GM21619 (cell line): ENCODE measurements around the gene FSTL3.
"Not testable (repeated sequence)": the region's sequence is repeated elsewhere in the genome, so short reads cannot be mapped to it uniquely, and the experiment has no call there.

ENCODE experiments used
- ATAC-seq: cut with Tn5 transposase; IDR thresholded peaks from one replicate; pipeline ENCODE4 v1.9.1; 2021; ENCODE audit not compliant: unreplicated experiment

FSTL3 gene

DNA sequence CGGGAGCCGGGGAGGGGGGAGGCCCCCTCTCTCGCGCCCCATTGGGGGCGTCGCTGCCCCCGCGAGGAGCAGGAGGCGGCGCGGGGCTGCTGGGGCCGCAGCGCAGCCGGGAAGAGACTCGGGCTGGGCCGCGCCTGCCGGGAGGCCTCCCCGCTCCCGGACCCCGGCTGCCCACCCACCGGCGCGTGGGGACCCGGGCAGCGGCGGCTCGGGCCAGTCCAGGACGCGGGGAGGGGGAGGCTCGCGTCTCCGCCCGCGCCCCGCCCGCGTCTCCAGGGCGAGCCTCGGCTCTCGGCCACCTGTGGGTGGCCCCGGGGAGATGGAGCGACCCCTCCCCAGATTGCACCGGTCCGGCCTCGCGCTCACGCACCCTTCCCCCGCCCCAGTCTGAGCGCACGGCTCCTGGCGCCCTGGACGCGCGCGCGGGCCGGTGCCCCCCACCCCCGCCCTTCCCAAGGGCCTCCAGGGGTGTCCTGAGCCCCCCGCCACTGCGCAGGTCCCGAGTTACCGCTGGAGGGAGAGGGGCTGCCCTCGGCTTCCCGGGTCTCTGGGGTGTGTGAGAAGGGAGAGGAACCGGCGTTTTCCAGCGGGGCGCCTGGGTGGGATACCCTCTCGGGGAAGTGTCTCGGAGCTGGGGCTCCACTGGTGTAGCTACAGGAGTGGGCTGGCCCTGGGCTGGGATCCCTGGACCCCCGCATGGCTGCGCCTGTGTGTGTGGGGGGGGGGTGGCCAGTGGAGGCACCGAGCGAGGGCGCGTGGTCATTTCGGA, 33.2 kb downstream of the FSTL3 start:
- ATAC-seq: no peak

DNA sequence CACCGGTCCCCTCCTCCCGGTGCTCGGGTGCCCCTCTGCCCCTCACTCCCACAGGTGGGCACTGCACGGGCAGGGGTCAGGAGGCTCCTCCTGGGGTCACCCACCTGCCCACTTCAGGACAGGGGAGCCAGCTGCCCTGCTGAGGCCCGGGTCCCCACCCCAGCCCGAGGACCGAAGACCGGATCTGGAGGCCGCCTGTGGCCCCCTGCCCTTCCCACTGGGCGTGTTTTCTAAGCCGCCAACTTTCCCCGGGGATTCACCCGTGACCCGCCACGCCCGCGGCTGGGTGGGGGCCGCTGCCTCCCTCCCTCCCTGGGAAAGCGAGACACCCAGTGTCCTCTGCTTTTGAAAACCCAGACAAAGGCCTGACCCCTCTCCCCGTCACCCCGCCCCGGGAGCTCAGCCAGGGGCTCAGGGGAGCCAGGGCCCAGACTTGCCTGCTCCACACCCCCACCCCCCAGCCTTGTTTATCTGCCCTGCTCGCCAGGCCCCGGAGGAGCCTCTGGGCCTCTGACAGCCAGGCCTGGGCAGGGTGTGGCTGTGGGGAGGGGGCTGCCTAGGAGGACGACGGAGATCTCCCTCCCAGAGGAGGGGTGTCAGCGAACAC, 33.9 kb downstream of the FSTL3 start:
- no peak for ATAC-seq

DNA sequence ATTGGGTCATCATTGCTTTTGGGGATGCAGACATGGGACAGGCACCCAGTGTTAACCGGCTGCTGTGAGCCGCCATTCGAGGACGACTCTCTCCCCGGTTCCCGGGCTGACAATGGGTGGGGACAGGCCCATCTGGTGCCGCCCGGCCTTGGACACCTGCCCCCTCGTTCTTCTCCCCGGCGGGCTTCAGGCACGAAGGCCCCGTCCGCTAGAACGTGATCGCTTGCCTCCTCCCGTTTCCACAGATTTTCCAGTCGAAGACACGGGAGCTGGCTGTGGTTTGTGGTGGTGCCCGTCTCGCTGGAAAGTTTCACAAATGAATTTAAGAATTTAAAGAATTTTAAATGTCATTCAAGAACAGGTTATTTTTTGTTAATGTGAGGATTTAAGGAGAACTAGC, 34.6 kb downstream of the FSTL3 start:
- no peak for ATAC-seq

- no peak for ATAC-seq
These were observed 35.1 kb downstream of the FSTL3 start for GRCh38 chr19:711254-711653.

- ATAC-seq: no peak
These were observed 39.2 kb downstream of the FSTL3 start for GRCh38 chr19:715347-715746.

DNA sequence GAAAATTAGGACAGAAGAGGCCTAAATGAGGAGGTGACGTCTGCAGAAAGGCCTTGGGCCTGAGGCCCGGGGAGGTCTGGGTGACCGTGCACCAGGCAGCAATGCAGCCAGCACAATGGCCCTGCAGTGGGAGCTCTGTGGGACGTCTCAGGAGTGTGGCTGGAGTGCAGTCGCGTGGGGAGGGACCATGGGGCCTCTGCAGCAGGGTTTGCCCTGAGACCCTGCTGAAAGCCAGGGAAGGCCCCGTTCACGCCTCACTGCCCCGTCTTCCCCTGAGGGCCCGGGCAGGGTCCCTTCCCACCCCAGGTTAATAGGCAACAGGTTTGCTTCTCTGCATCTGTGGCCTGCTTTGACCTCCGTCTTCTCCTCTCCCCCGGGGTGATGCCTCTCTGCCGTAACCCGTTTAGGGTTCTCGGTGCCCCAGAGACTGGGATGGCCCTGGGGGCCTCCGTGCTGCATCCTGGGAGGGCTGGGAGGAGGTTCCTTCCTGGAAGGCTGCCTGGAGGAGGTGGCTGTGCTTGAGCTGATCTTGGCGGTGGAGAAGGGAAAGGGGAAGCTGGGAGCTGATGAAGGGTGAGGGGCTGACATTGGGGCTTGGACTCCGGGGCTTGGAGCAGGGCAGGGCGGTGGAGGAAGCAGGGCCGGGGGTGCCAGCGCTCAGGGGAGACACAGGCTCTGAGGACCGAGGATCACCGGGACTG, 42.2 kb downstream of the FSTL3 start:
- no peak for ATAC-seq

DNA sequence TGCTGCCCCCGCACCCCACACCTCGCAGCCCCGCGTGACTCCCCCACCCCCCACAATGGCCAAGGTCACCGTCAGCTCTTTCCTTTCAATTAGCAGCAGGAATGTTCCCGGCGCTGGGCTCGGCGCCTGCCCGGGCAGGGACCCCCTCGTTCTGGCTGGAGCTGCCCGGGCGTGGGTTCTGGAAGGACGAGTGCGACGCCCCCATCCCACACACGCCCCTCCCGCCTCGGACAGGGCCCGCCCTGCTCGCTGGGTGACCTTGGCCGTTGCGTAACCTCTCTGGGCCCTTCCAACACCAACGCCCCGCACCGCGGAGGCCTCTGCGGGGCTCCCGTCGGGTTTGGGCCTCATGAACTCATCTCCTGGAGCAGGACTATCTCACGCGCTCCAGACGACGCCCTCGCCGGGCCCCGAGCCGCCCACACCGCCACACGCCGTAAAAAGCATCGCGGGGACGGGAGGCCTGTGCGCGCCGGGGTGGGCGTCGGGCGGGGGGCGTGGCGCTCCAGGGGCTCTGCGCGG, 42.9 kb downstream of the FSTL3 start:
- no peak for ATAC-seq

DNA sequence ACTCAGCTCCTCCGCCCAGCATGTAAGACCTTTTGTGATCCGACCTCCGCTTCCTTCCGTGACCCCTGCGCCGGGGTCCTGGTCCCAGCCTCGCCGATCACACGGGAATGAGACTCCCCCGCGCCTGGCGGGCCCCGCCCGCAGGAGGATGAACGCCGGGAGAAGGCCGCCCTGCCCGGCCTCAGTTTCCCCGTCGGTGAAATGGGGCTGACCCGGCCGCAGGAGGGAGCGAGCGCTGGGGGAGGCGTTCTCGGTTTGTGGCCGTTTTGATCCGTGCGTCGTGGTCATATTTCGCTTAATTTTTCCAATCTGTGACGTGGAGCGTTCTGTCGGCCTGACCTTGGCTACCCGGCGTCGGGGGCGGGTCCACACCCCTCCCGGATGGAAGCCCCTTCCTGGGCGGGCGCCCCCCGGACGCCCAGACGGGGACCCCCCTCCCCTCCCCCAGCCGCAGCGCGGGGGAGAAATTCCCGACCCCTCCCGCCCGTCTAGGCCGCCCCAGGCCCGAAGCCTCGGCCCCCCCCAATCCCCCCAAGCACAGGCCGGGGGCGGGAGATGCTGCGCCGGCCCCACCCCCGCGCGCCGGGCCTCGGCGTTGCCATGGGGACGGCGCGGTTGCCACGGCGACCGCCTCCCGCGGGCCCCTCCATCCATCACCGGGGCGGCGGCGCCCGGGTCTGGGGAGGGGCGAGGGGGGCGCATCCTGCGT, 43.6 kb downstream of the FSTL3 start:
- no peak for ATAC-seq

DNA sequence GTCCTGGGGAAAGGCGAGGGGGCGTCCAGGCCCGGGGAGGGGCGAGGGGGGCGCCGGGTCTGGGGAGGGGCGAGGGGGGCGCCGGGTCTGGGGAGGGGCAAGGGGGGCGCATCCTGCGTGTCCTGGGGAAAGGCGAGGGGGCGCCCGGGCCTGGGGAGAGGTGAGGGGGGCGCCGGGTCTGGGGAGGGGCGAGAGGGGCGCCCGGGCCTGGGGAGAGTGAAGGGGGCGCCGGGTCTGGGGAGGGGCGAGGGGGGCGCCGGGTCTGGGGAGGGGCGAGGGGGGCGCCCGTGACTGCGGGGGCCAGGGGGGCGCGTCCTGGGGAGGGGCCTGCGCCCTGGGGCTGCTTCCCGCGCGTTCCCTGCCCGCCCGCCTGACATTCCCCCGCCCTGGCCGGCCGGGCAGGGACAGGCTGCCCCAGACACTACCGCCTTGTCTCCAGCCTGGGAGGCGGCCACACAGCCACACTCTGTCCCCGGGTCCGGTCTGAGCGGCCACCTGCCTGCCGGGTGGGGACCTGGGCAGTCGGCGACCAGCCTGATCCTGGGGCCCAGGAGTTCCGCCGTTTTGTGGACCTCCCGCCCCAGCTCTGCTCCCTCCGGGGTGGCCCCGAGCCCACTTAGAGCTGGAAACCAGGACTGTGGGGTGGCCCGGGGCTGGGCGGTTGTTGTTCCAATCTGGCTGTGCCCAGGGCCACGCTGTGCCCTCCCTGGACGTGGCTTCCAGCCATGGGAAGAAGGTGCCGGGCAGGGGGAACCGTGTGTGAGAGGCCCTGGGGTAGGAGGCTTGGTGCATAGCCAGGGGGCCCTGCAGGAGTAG, 44.4 kb downstream of the FSTL3 start:
- ATAC-seq: no peak

GRCh38 chr19:722553-723101, 46.4 kb downstream of the FSTL3 start:
- no peak for ATAC-seq

DNA sequence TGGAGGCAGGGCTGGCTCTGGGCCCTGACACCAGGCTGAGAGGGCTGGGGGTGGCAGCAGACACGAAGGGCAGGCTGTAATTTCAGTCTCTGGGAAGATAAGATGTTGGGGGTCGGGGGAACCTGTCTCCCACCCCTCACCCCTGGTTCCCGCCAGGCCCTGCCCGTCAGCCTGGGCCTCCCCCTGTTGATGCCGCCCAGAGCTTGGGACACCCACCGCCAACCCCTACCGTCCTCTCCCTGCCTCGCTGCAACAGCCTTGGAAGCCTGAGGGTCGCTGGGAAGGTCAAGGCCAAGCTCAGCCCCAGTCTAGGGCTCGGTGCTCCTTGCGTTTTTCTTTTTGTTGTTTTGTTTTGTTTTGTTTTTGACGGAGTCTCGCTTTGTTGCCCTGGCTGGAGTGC, 47.1 kb downstream of the FSTL3 start:
- no peak for ATAC-seq

DNA sequence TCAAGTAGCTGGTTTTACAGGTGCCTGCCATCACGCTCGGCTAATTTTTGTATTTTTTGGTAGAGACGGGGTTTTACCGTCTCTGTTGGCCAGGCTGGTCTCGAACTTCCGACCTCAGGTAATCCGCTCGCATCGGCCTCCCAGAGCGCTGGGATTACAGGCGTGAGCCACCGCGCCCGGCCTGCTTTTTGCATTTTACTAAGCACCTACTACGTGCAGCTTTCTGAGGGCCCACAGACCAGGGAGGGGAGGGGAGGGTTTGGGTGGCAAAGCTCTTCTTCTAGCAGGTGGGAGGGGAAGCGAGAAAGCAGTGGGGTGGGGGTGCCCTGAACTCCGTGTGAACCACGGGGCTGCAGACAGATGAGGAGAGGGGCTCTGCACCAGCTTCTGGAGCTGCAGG, 47.5 kb downstream of the FSTL3 start:
- ATAC-seq: no peak

- no peak for ATAC-seq
These were observed 49.4 kb downstream of the FSTL3 start for GRCh38 chr19:725461-726089.

- no peak for ATAC-seq
These were observed 51.1 kb downstream of the FSTL3 start for GRCh38 chr19:726993-727956.

GRCh38 chr19:728011-728410, 51.8 kb downstream of the FSTL3 start:
- no peak for ATAC-seq

GRCh38 chr19:729564-729963, 53.4 kb downstream of the FSTL3 start:
- not testable (repeated sequence) for ATAC-seq

- ATAC-seq: no peak
These were observed 53.9 kb downstream of the FSTL3 start for GRCh38 chr19:729965-730668.

DNA sequence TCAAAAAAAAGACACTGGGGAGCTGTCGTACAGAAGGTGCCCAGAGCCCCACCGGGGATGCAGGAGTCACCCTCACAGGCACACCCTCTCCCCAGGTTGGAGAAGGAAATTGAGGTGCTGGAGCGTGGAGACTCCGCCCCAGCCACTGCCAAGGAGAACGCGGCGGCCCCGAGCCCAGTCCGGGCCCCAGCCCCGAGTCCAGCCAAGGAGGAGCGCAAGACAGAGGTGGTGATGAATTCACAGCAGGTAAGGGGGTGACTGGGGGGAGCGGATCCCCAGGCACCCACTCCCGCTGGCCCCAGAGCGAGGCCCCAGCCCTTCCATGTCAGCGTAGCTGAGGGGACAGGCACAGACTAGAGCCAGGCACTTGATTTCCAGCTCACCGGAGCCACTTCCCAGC, 54.8 kb downstream of the FSTL3 start:
- ATAC-seq: no peak
